Activated CD8-positive, alpha-beta memory T cell treated with anti-CD3 and anti-CD28 coated beads, Interleukin-2, amount 50 U/mL, for 4 hours (primary cell): ENCODE measurements around the gene FAM83F.
A peak's percentile ranks its signal among the peaks of the same experiment; 100 is the strongest.
"Not testable (repeated sequence)": the region's sequence is repeated elsewhere in the genome, so short reads cannot be mapped to it uniquely, and the experiment has no call there.

Source experiments
- DNase-seq: peaks from one replicate; pipeline ENCODE4 v3.0.0-alpha.2; 2020

Gene FAM83F

DNA sequence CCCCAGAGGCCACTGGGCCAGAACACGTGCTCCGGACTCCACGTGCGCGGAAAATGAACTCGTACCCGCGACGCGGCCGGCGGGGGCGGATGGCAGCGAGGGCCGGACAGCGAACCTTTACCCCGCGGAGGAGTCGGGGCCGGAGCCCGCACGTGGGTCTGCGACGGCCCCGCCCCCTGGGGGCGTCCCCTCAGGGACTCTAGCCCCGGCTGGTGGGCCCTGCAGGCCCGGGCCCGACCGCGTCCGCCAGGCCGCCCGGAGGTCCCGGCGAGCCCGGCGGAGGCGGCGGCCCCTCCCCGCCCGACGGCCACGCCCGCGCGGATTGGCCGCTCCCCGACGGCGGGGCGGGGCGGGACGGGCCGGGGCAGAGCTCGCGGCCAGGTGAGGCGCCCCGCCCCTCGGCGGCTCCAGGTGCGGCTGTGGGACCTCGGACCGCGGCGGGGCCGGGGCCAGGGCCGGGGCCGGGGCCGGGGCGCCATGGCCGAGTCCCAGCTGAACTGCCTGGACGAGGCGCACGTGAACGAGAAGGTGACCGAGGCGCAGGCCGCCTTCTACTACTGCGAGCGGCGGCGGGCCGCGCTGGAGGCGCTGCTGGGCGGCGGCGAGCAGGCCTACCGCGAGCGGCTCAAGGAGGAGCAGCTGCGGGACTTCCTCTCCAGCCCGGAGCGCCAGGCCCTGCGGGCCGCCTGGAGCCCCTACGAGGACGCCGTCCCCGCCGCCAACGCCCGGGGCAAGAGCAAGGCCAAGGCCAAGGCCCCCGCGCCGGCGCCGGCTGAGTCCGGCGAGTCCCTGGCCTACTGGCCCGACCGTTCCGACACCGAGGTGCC, at the start of gene FAM83F:
Gene FAM83F, plus strand, starts transcription at position 389 of the 827 bp plus-strand sequence. Its CDS starts 89 bp downstream, at position 478.
- DNase-seq, result peak; percentile 32

DNA sequence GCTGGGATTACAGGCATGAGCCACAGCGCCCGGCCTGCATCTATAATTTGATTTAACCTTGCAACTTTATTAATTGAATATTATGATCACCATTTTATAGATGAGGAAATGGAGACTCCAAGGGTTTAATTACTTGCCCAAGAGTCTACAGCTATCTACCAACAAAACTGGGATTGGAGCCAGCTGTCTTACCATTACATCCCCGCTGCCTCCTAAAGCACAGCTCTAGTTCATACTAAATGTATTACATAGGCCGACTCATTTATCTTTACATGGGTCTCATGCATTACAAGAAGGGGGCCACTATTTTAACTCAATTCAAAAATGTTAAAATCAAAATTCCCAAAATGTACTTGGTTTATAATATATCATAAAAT, 48.6 kb upstream of the FAM83F start:
- no peak for DNase-seq

GRCh38 chr22:39946503-39947219, 48.1 kb upstream of the FAM83F start:
- DNase-seq, result no peak

DNA sequence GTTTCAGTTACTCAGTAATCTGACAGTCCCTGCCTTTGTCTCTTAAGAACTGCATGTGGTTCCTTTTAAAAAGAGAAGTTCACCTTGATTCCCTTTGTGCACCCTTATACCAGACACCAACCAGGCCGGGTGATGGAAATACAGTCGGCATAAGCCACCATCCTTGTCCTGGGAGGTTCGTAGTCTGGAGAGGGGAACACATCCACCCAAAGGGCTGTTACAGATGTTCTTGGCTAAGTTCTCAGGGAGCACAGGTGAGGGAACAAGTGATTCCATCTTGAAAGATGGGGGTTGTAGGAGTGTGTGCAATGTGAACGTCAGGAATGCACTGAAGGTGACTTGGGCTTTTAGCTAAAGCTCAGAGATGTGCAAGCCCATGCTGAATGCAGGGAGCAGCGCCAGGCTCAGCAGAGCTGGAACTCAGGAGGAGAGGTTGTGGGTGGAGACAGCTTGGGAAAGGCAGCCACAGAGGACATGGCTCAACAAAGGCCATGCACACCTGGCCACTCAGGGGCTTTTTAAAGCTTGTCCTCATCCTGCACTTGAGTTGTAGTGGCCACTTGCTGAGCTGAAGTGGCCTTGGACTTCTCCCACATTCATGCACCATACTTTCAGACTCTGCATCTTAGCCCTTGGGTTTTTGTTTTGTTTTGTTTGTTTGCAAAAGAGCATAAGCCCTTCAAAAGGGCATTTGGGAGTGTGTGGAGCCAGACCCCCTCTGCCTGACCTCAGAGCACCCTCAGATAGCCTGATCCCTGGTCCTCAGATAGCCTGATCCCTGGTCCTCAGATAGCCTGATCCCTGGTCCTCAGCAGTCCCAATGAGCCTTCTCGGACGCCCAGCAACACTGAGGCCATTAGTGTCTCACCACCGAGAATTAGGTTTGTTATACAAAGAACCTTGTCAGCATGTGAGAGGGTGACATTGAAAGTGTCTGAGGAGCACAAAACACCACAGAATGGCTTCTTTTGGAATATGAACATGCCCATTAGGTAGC, 47.2 kb upstream of the FAM83F start:
- no peak for DNase-seq

DNA sequence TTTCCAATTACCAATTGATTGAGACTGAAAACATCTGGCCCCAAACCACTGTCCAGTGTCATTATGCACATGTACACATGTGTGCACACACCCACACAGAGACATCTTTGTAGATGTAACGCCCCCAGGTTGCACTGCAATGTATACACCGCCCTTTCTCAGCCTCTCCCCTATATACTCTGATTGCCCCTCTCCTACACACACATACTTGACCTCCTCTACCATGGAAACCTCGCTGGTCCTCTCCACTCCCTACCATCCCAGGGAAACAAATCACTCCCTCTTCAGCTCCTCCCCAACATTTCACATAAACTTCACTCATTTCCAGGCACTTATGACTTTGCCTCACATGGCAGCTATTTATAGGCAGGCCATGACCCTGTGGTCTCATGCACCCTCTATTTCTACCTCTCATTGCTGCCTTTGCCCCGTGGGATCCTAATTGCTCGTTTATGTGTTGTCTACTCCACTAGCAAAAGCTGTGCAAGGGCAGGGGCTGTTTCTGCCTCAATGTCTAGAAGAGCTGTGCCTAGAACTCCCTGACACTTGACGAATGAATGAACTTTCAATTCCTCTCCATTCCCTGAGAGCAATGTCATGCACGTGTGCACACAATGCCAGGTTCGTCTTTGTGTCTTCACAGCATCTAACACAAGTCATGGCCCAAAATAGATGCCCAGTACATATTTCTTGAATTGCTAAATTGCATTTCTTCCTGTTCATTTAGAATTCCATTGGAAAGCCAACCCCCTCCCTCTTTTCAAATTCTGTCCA, 44.6 kb upstream of the FAM83F start:
- DNase-seq, result no peak

DNA sequence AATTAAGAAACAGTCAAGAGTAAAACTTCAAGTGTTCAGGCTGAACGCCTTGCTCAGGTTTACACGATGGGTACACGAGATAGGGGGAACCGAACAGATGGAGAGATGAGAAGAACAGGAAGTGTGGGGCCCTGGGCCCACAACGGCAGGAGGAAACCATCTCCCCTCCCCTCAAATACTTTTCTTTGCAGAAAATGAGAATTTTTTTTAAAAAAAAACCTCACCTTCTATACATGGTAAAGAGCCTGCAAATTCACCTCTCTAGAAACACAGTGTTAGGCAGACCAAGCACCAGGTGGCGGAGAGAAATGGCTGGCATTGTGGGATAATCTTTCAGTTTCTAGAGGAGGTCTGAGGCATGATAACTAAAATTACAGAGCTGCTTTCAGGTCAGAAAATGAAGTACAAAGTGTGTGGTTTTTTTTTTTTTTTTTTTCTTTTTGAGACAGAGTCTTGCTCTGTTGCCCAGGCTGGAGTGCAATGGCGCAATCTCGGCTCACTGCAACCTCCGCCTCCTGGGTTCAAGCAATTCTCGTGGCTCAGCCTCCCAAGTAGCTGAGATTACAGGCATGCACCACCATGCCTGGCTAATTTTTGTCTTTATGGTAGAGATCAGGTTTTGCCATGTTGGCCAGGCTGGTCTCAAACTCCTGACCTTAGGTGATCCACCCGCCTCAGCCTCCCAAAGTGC, 43.0 kb upstream of the FAM83F start:
- DNase-seq, result not testable (repeated sequence)

DNA sequence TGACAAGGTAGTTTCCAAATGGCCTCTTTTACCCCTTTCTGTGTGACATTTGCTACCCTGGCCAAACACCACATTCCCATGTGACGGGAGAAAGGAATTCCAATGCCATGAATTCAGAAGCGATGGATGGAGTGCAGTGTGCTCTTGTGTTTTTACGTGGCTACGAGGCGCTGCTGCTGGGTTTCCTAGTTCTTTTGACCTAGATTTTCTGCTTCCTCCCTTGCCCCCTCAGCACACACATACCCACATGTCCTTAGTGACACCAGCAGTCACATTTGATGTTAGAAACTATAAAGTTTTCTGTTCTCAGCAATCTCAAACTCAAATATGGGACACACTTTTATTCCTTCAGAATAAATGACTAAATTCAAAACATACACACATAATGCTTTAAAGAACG, 42.4 kb upstream of the FAM83F start:
- no peak for DNase-seq

DNA sequence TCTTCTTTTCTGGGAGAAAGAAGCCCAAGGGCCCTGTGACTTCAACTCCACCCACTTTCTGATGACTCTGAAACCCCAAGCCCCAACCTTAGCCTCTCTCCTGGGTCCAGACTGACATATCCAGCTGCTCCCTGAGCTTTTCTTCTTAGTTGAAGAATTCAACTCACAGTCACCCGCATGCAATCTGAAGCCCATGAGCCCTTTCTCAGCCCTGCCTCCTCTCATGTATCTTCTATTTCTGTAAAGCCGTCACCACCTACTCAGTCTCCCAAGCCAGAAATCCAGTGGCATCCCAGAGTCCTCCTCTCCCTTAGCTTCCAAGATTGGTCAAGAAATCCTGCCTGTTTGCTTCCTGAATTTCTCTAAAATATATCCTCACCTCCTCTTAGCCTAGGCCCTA, 41.7 kb upstream of the FAM83F start:
- no peak for DNase-seq

GRCh38 chr22:39954584-39955055, 40.1 kb upstream of the FAM83F start:
- no peak for DNase-seq

DNA sequence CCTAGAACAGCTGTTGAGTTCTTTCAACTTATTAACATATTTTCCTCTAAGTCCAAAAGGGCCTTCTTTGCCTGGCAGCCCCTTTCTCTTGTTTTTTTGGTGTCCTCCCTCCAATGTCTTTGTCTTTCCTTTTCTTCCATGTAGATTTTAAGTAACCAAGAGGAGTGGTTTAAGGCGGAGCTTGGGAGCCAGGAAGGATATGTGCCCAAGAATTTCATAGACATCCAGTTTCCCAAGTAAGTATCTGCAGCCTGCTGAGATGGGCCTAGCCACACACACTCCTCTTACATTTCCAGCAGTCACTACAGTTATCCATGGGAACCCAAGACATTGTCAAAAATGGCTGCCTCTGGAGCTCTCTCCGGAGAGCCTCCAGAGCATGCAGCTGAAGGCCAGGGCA, 39.1 kb upstream of the FAM83F start:
- no peak for DNase-seq

- DNase-seq, result no peak
Measured at GRCh38 chr22:39956932-39957664, 37.7 kb upstream of the FAM83F start.

GRCh38 chr22:39958009-39958711, 36.6 kb upstream of the FAM83F start:
- DNase-seq, result no peak

DNA sequence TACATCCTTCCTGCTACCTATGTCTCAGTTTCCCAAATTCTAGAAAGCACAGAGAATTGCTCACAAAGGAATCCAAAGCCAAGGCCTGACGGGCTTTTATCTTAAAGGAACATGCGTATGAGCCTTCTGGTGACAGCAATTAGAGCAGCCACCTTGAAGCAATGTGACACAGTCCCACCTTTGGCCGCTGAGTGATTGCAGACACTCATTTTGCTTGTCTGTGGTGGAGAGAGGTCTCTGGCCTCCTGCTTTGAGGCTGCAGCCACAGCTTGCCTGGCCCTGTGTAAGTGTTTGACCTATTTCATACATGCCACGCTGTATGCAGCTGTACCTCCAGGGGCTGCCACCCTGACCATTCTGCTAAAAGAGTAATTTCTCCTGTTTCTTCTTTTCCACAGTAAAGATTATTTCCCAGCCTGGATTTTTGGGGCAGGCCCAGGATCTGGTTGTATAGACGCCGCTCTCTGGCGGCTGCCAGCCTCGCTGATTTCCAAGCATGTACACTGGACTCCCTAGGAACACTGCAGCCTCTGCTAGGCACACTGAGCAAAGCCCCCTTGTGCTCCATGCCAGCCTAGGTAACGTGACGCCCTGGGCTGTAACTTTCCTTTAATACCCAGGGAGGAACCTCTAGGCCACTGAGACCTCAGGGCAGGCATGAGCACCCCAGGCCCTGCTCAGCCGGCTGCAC, 35.7 kb upstream of the FAM83F start:
- no peak for DNase-seq

DNA sequence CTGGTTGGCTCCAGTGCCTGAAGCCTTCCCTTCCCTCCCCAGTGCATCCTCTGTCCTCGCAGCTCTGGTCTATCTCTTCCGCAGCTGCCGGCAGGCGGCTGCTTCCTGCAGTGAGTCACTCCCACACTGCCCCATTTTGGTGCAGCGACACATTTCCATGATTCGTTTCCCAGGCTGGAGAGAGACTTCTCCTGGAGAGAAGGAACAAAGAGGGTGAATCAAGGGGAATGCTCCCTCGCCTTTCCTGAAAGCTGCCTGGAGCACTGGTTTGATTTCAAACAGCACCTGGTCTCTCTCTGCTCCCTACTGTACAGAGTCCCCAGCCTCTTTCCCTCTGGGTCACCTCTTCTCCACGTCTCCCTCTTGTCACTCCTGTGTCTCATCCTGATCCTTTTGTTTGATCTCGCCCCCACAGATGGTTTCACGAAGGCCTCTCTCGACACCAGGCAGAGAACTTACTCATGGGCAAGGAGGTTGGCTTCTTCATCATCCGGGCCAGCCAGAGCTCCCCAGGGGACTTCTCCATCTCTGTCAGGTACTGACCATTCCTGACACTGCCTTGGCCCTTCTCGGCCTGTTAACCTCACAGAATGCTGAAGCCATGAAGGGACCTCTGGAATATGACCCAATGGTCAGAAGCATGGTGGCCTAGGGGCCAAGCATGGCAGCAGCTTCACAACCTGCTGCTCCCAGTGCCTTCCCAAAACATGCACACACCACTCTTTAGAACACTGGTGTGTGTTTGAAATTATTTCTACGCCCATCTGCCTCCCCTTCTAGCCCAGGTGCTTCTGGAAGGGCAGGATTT, 34.9 kb upstream of the FAM83F start, which contains the start of gene TMA7B:
Gene TMA7B, plus strand, starts transcription at position 758 of the 808 bp plus-strand sequence. CDS start 3,978 bp downstream, outside the sequence.
- DNase-seq, result no peak

GRCh38 chr22:39960791-39961746, 33.7 kb upstream of the FAM83F start:
- DNase-seq, result peak; percentile 62

GRCh38 chr22:39962071-39962470, 32.7 kb upstream of the FAM83F start:
- DNase-seq, result no peak

- DNase-seq, result no peak
Measured at GRCh38 chr22:39965748-39966147, 29.0 kb upstream of the FAM83F start.
